GM04504 (cell line): ENCODE measurements around the gene GOLGA6C.
"Not testable (repeated sequence)": the region's sequence is repeated elsewhere in the genome, so short reads cannot be mapped to it uniquely, and the experiment has no call there.

Experiments
- DNase-seq: peaks from one replicate; pipeline ENCODE4 v3.0.0-alpha.2; 2012; ENCODE audit warnings: low read depth

The GOLGA6C gene

GRCh38 chr15:75258034-75258433 lies at the start of gene GOLGA6C:
Gene GOLGA6C, plus strand, starts transcription at chr15:75258334. Its CDS starts 265 bp downstream, at chr15:75258599.
- not testable (repeated sequence) for DNase-seq

GRCh38 chr15:75208501-75209288 lies 49.4 kb upstream of the GOLGA6C start:
- no peak for DNase-seq

GRCh38 chr15:75209289-75209676 lies 48.9 kb upstream of the GOLGA6C start:
- DNase-seq: no peak

GRCh38 chr15:75210811-75211230 lies 47.3 kb upstream of the GOLGA6C start:
- DNase-seq: no peak

- DNase-seq: no peak
Observed at GRCh38 chr15:75211436-75212199, 46.5 kb upstream of the GOLGA6C start.

GRCh38 chr15:75212200-75212858 lies 45.8 kb upstream of the GOLGA6C start:
- DNase-seq: no peak

- no peak for DNase-seq
Observed at GRCh38 chr15:75213212-75213767, 44.8 kb upstream of the GOLGA6C start.

GRCh38 chr15:75213768-75214221 lies 44.3 kb upstream of the GOLGA6C start:
- DNase-seq: no peak

- no peak for DNase-seq
Observed at GRCh38 chr15:75214293-75215096, 43.6 kb upstream of the GOLGA6C start.

- DNase-seq: no peak
Observed at GRCh38 chr15:75215107-75216004, 42.8 kb upstream of the GOLGA6C start.

GRCh38 chr15:75217012-75217411 lies 41.1 kb upstream of the GOLGA6C start:
- DNase-seq: no peak

GRCh38 chr15:75217574-75217973 lies 40.6 kb upstream of the GOLGA6C start:
- not testable (repeated sequence) for DNase-seq

GRCh38 chr15:75219507-75219929 lies 38.6 kb upstream of the GOLGA6C start:
- not testable (repeated sequence) for DNase-seq

- DNase-seq: no peak
Observed at GRCh38 chr15:75223688-75224087, 34.4 kb upstream of the GOLGA6C start.

- DNase-seq: no peak
Observed at GRCh38 chr15:75224281-75224680, 33.9 kb upstream of the GOLGA6C start.

GRCh38 chr15:75225102-75225836 lies 32.9 kb upstream of the GOLGA6C start:
- DNase-seq: not testable (repeated sequence)

- DNase-seq: no peak
Observed at GRCh38 chr15:75225951-75226732, 32.0 kb upstream of the GOLGA6C start.

- DNase-seq: not testable (repeated sequence)
Observed at GRCh38 chr15:75227112-75227511, 31.0 kb upstream of the GOLGA6C start.
